Activated T-helper 17 cell treated with anti-CD3 and anti-CD28 coated beads, Interleukin-2, amount 50 U/mL, for 72 hours (primary cell): ENCODE results near the gene PELI2. TPM values are rescaled to one million over a fixed set of nuclear protein-coding genes. Genes with fewer than 3 reads are reported as not detected.

Experiments used
- ATAC-seq: fragments of 150-1000 bp; cut with Tn5 transposase; replicated peaks from 2 replicates; pipeline ENCODE4 v1.10.0; 2021; ENCODE audit warnings: mild to moderate bottlenecking, moderate library complexity
- H3K27ac Mint-ChIP-seq: one replicate; pipeline ENCODE4 v1.8.0; 2022; ENCODE audit warnings: mixed read lengths
- H3K27me3 Mint-ChIP-seq: one replicate; pipeline ENCODE4 v1.8.0; 2022; ENCODE audit warnings: mixed read lengths
- H3K36me3 Mint-ChIP-seq: one replicate; pipeline ENCODE4 v1.8.0; 2022; ENCODE audit warnings: low read depth, mild to moderate bottlenecking, mixed read lengths
- H3K4me1 Mint-ChIP-seq: one replicate; pipeline ENCODE4 v1.8.0; 2022; ENCODE audit warnings: mixed read lengths
- H3K4me3 Mint-ChIP-seq: one replicate; pipeline ENCODE4 v1.8.0; 2022; ENCODE audit warnings: mild to moderate bottlenecking, mixed read lengths
- H3K9me3 Mint-ChIP-seq: one replicate; pipeline ENCODE4 v1.8.0; 2022; ENCODE audit warnings: mixed read lengths
- total RNA-seq, 2 donors: library from RNA; stranded (reverse); gene quantifications; one replicate each; pipeline ENCODE4 v1.2.3, GENCODE V29; 2022

Gene PELI2
- total RNA-seq, 2 donors from 2014 or later = 1.0 to 2.3 TPM

GRCh38 chr14:56338674-56339073 is 220.5 kb downstream of the PELI2 start:
- no peaks in the 10 kb centered on the region for H3K9me3 Mint-ChIP-seq
- no peak overlapping the region for H3K27ac Mint-ChIP-seq

GRCh38 chr14:56339855-56340701 is 221.9 kb downstream of the PELI2 start:
- ATAC-seq = peak; percentile 69
- no peak overlapping the region for H3K27ac Mint-ChIP-seq
- no peaks in the 10 kb centered on the region for H3K36me3 Mint-ChIP-seq
- H3K27me3 Mint-ChIP-seq = no peaks in the 10 kb centered on the region
- no peaks in the 10 kb centered on the region for H3K9me3 Mint-ChIP-seq
- H3K4me1 Mint-ChIP-seq = no peaks in the 10 kb centered on the region
- no peak overlapping the region for H3K4me3 Mint-ChIP-seq

More at GRCh38 chr14:56338674-56339073, 220.5 kb downstream of the PELI2 start:
- ATAC-seq = no peak
- Mint-ChIP-seq H3K4me1 (no peaks in the 10 kb centered on the region), H3K36me3 (no peaks in the 10 kb centered on the region), H3K4me3 (no peak overlapping the region), H3K27me3 (no peaks in the 10 kb centered on the region)

GRCh38 chr14:56340932-56341331 is 222.7 kb downstream of the PELI2 start:
- Mint-ChIP-seq H3K4me1 (no peaks in the 10 kb centered on the region), H3K27me3 (no peaks in the 10 kb centered on the region), H3K4me3 (no peak overlapping the region)

GRCh38 chr14:56341766-56342493 is 223.7 kb downstream of the PELI2 start:
- Mint-ChIP-seq H3K27ac (no peak overlapping the region), H3K36me3 (no peaks in the 10 kb centered on the region), H3K4me3 (no peak overlapping the region), H3K4me1 (no peaks in the 10 kb centered on the region), H3K27me3 (no peaks in the 10 kb centered on the region), H3K9me3 (no peaks in the 10 kb centered on the region)
- no peak for ATAC-seq

More at GRCh38 chr14:56340932-56341331, 222.7 kb downstream of the PELI2 start:
- Mint-ChIP-seq H3K9me3 (no peaks in the 10 kb centered on the region), H3K36me3 (no peaks in the 10 kb centered on the region), H3K27ac (no peak overlapping the region)
- ATAC-seq = no peak

- no peak overlapping the region for H3K27ac Mint-ChIP-seq
- no peaks in the 10 kb centered on the region for H3K4me1 Mint-ChIP-seq
- H3K36me3 Mint-ChIP-seq = no peaks in the 10 kb centered on the region
- no peak for ATAC-seq
- no peaks in the 10 kb centered on the region for H3K27me3 Mint-ChIP-seq
- H3K4me3 Mint-ChIP-seq = no peak overlapping the region
- H3K9me3 Mint-ChIP-seq = no peaks in the 10 kb centered on the region
Measured at GRCh38 chr14:56342494-56342942, 224.3 kb downstream of the PELI2 start.

- ATAC-seq = no peak
- H3K9me3 Mint-ChIP-seq = peaks cover 3% of the 10 kb centered on the region
- no peak overlapping the region for H3K27ac Mint-ChIP-seq
- no peak overlapping the region for H3K4me3 Mint-ChIP-seq
- no peaks in the 10 kb centered on the region for H3K4me1 Mint-ChIP-seq
- H3K36me3 Mint-ChIP-seq = peaks cover 6% of the 10 kb centered on the region
- H3K27me3 Mint-ChIP-seq = no peaks in the 10 kb centered on the region
Measured at GRCh38 chr14:56349960-56350359, 231.7 kb downstream of the PELI2 start.
